Keratinocyte (primary cell): ENCODE results near the gene SDCCAG8.

Experiments used
- CTCF ChIP-seq, 3 experiments: IDR thresholded peaks in 1 of 3; conservative IDR thresholded peaks in 1 of 3; optimal IDR thresholded peaks in 1 of 3; 2 replicates in 2 of 3; 3 replicates in 1 of 3; pipeline versions ENCODE3 to v1.5.1; 2011; ENCODE audit warnings: low read length in 3 of 3, mild to moderate bottlenecking in 3 of 3, moderate library complexity in 2 of 3, control low read depth in 1 of 3, inconsistent platforms in 1 of 3; ENCODE audit not compliant: insufficient read depth in 2 of 3; ENCODE audit errors: extremely low read depth in 1 of 3
- EZH2 ChIP-seq: IDR thresholded peaks from one replicate; pipeline ENCODE4 v1.6.1; 2012; ENCODE audit warnings: inconsistent platforms, mild to moderate bottlenecking, low read length, moderate library complexity

GRCh38 chr1:243233908-243234307, 21.9 kb upstream of the SDCCAG8 start:
- TF ChIP-seq CTCF (optimal IDR thresholded peaks at IDR 0.05 in 1 of 3, IDR thresholded peaks at IDR 0.05 in 1 of 3, conservative IDR thresholded peaks at IDR 0.05 in 1 of 3; ENCODE audit: extremely low read depth in 1 of 3, insufficient read depth in 2 of 3, low read length in 3 of 3) (no peak), EZH2 (no peak)
